NCI-H128 (cell line): Measurements from ENCODE around the gene KSR1.

ENCODE experiments used
- DNase-seq: peaks from one replicate; lab custom pipeline; 2025; ENCODE audit not compliant: unreplicated experiment; lab: John Stamatoyannopoulos, UW

The KSR1 gene

GRCh38 chr17:27566671-27567562, 110.7 kb downstream of the KSR1 start:
- no peak for DNase-seq

- no peak for DNase-seq
These were observed 111.3 kb downstream of the KSR1 start for GRCh38 chr17:27567563-27567859.

- no peak for DNase-seq
These were observed 112.0 kb downstream of the KSR1 start for GRCh38 chr17:27568216-27568615.

GRCh38 chr17:27568811-27569210, 112.6 kb downstream of the KSR1 start:
- DNase-seq: no peak

GRCh38 chr17:27569257-27569722, 113.0 kb downstream of the KSR1 start:
- DNase-seq: no peak

GRCh38 chr17:27569884-27570577, 113.8 kb downstream of the KSR1 start:
- DNase-seq: no peak

- no peak for DNase-seq
These were observed 114.3 kb downstream of the KSR1 start for GRCh38 chr17:27570578-27570914.

GRCh38 chr17:27571563-27572352, 115.5 kb downstream of the KSR1 start:
- DNase-seq: no peak

- no peak for DNase-seq
These were observed 116.4 kb downstream of the KSR1 start for GRCh38 chr17:27572665-27573064.

- no peak for DNase-seq
These were observed 117.3 kb downstream of the KSR1 start for GRCh38 chr17:27573548-27573947.

- DNase-seq: no peak
These were observed 117.8 kb downstream of the KSR1 start for GRCh38 chr17:27573971-27574525.

GRCh38 chr17:27575096-27575911, 119.1 kb downstream of the KSR1 start:
- DNase-seq: no peak

- DNase-seq: no peak
These were observed 119.6 kb downstream of the KSR1 start for GRCh38 chr17:27575912-27576252.

GRCh38 chr17:27576477-27577083, 120.3 kb downstream of the KSR1 start:
- DNase-seq: no peak

- no peak for DNase-seq
These were observed 121.0 kb downstream of the KSR1 start for GRCh38 chr17:27577121-27577761.

- DNase-seq: no peak
These were observed 121.9 kb downstream of the KSR1 start for GRCh38 chr17:27577884-27578717.

- DNase-seq: no peak
These were observed 122.5 kb downstream of the KSR1 start for GRCh38 chr17:27578718-27579085.

GRCh38 chr17:27579304-27579703, 123.1 kb downstream of the KSR1 start:
- no peak for DNase-seq

- DNase-seq: no peak
These were observed 123.7 kb downstream of the KSR1 start for GRCh38 chr17:27579897-27580321.
